ENCODE measurements around the gene NIFK.
"Not testable (repeated sequence)": the region's sequence is repeated elsewhere in the genome, so short reads cannot be mapped to it uniquely, and the experiment has no call there.

Gene NIFK

GRCh38 chr2:121736140-121736461, 574 bp downstream of the NIFK start:
- peaks cover 5% of the 10 kb centered on the region for H3K4me1 ChIP-seq (ENCODE audit: insufficient read depth, poor library complexity, severe bottlenecking)
- TF ChIP-seq CTCF (IDR thresholded peaks at IDR 0.05; ENCODE audit: poor library complexity, severe bottlenecking) = no peak
- H3K27me3 ChIP-seq (ENCODE audit: insufficient read depth, poor library complexity, severe bottlenecking) = no peaks in the 10 kb centered on the region
- H3K36me3 ChIP-seq (ENCODE audit: low read depth) = peaks cover 45% of the 10 kb centered on the region
- no peak for DNase-seq (ENCODE audit: low spot score)
- peak overlapping the region; percentile 69 for H3K27ac ChIP-seq (ENCODE audit: poor library complexity, severe bottlenecking)
- ATAC-seq (ENCODE audit: low read depth) = no peak
- H3K9me3 ChIP-seq (ENCODE audit: severe bottlenecking) = no peaks in the 10 kb centered on the region
- peak overlapping the region; percentile 89 for H3K4me3 ChIP-seq (ENCODE audit: severe bottlenecking)

- Histone ChIP-seq H3K27ac (ENCODE audit: poor library complexity, severe bottlenecking) (peak overlapping the region; percentile 69), H3K27me3 (ENCODE audit: insufficient read depth, poor library complexity, severe bottlenecking) (no peaks in the 10 kb centered on the region), H3K4me1 (ENCODE audit: insufficient read depth, poor library complexity, severe bottlenecking) (peaks cover 5% of the 10 kb centered on the region), H3K36me3 (ENCODE audit: low read depth) (peaks cover 50% of the 10 kb centered on the region), H3K9me3 (ENCODE audit: severe bottlenecking) (no peaks in the 10 kb centered on the region), H3K4me3 (ENCODE audit: severe bottlenecking) (peak overlapping the region; percentile 89)
- ATAC-seq (ENCODE audit: low read depth) (no peak; the same call in 2 of the 3 replicates), DNase-seq (ENCODE audit: low spot score) (no peak)
- peak; percentile 52 for TF ChIP-seq CTCF (IDR thresholded peaks at IDR 0.05; ENCODE audit: poor library complexity, severe bottlenecking)
Measured at GRCh38 chr2:121735518-121736074, 1.1 kb downstream of the NIFK start.

- not testable (repeated sequence) for ATAC-seq (ENCODE audit: low read depth); H3K4me3 ChIP-seq (ENCODE audit: severe bottlenecking); DNase-seq (ENCODE audit: low spot score); H3K27ac ChIP-seq (ENCODE audit: poor library complexity, severe bottlenecking); H3K4me1 ChIP-seq (ENCODE audit: insufficient read depth, poor library complexity, severe bottlenecking); H3K27me3 ChIP-seq (ENCODE audit: insufficient read depth, poor library complexity, severe bottlenecking); H3K9me3 ChIP-seq (ENCODE audit: severe bottlenecking)
- H3K36me3 ChIP-seq (ENCODE audit: low read depth) = peaks cover 60% of the 10 kb centered on the region
Measured at GRCh38 chr2:121734544-121734943, 2.1 kb downstream of the NIFK start.

- no peak overlapping the region for H3K27ac ChIP-seq (ENCODE audit: poor library complexity, severe bottlenecking)
- no peak for DNase-seq (ENCODE audit: low spot score)
- H3K27me3 ChIP-seq (ENCODE audit: insufficient read depth, poor library complexity, severe bottlenecking) = no peaks in the 10 kb centered on the region
- H3K4me1 ChIP-seq (ENCODE audit: insufficient read depth, poor library complexity, severe bottlenecking) = peaks cover 5% of the 10 kb centered on the region
- H3K9me3 ChIP-seq (ENCODE audit: severe bottlenecking) = no peaks in the 10 kb centered on the region
- no peak overlapping the region for H3K4me3 ChIP-seq (ENCODE audit: severe bottlenecking)
- H3K36me3 ChIP-seq (ENCODE audit: low read depth) = peaks cover 92% of the 10 kb centered on the region
- ATAC-seq (ENCODE audit: low read depth) = no peak
- no peak for TF ChIP-seq CTCF (IDR thresholded peaks at IDR 0.05; ENCODE audit: poor library complexity, severe bottlenecking)
Measured at GRCh38 chr2:121731366-121731765, 5.3 kb downstream of the NIFK start.

GRCh38 chr2:121727950-121728349, 8.7 kb downstream of the NIFK start:
- Histone ChIP-seq H3K27ac (ENCODE audit: poor library complexity, severe bottlenecking) (no peak overlapping the region), H3K27me3 (ENCODE audit: insufficient read depth, poor library complexity, severe bottlenecking) (no peaks in the 10 kb centered on the region), H3K36me3 (ENCODE audit: low read depth) (peaks cover 65% of the 10 kb centered on the region), H3K4me3 (ENCODE audit: severe bottlenecking) (no peak overlapping the region), H3K4me1 (ENCODE audit: insufficient read depth, poor library complexity, severe bottlenecking) (peaks cover under 1% of the 10 kb centered on the region), H3K9me3 (ENCODE audit: severe bottlenecking) (no peaks in the 10 kb centered on the region)
- no peak for TF ChIP-seq CTCF (IDR thresholded peaks at IDR 0.05; ENCODE audit: poor library complexity, severe bottlenecking)
- no peak for ATAC-seq (ENCODE audit: low read depth)
- no peak for DNase-seq (ENCODE audit: low spot score)
